T-helper 1 cell (primary cell): ENCODE measurements around the gene KLHL34.

Source experiments
- DNase-seq, 5 donors: peaks; one replicate each; pipeline ENCODE4 v3.0.0-alpha.2; 2012 to 2020

The KLHL34 gene

DNA sequence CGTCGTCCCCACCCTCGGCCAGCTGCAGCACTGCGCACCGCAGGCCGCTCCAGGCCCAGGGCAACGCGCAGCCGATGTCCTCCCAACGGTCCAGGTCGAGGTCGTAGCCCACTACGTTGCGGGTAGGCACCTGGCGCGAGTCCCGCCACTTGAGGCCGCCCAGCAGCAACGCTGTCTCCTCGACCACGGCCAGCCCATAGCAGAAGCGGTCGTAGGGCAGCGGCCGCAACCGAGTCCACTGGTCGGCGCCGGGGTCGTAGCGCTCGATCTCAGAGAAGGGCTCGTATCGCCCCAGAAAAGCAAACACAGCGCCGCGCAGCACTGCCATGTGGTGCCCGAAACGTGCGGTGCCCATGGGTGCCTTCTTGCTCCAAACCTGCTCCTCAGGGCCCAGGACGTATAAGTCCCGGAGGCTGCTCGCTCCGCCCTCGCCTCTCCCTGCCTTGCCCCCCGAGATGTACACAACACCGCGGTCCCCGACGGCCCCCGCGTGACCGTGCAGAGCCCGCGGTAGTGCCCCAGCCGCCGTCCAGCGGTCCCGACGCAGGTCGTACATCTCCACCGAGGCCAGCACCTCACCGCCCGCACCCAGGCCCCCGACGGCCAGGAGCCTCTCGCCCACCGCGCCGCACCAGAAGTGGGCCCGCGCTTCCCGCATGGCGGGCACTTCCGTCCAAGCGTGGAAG, 2.1 kb downstream of the KLHL34 start:
- DNase-seq, result no peak

- DNase-seq, result no peak
Measured at GRCh38 chrX:21645886-21646285, 12.2 kb downstream of the KLHL34 start.

- no peak for DNase-seq
Measured at GRCh38 chrX:21645431-21645830, 12.7 kb downstream of the KLHL34 start.

DNA sequence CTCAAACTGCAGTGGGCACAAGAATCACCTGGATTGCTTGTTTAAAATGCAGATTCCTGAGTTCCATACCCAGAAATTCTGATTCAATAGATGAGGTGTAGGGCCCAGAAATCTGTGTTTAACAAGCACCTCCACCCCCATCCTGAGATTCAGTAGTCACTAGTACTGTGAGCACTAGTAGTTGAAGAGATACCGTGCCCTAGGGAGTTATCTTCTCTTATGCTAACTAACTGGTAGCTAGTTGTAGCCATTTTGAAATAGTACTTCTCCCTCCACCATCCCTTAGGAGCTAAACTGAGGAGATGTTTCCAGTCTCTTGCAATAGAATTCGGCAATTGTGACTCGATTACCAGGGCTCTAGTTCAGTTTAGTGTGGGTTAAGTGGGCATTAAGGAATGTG, 18.4 kb downstream of the KLHL34 start:
- DNase-seq, result no peak

GRCh38 chrX:21638311-21638710, 19.8 kb downstream of the KLHL34 start:
- no peak for DNase-seq

DNA sequence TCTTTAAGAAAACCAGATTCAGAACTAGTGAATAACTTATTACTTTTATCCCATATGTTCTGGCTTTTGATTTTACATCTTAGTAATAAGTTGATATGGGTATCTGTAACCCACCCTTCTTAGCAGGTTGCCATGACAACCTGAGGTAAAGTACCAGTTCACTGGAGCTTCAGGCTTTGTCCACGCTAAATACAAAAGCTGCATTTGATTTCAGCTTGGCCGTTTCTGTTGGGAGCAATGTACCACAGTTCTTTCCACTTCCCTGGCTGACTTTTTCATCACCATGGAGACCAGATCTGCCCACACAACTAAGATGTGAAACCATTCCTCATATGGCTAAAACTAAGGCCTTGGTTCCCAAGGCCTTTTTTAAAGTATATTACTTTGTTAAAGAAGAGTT, 26.1 kb downstream of the KLHL34 start:
- no peak for DNase-seq

DNA sequence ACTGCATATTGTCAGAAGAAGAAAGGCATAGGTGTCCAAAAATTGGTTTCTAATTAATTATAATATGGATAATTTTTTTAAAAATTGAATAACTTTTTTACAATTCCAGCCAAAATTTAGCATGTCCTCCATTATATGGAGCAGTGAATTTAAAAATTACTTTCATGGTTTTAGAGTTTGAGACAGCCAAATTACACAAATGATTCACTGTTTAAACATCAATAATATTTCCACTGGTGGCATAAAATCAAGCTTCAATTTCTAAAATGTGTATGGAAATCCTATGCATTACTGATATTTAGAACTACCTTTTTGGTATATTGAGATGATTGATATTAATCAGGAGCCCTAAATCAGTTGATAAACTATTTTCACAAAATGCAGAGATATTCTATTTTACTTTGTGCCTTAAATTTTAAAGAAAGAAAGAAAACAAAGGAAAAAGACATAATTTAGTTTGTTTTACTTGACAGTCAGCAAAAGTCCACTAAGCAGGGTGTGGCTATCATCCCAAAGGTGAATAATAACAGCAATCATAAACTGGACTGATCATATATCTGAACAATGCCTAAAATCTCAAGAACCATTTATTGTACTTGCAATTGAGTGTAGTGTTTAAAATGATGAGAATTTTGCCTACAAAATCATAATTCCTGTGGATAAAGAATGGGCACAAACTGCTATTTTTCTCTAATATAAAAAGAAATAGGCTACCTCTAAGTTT, 34.2 kb downstream of the KLHL34 start:
- DNase-seq, result no peak

DNA sequence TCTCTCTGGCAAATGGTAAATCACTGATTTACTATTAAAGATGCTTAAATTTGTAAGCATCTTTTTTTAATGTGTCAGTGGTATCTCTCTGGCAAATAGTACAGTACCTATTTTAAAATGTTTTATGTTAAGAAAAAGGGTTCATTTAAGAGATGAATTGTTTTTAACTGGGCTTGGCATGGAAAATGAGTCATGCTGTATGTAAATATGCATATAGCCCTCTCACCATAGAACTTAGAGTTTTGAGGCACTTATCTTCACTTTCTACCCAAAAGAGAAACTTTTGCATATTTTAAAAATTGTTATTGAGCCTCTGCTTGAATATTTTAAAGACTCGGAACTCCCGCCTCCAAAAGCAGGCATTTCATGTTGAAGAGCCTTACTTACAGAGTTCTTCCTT, 37.9 kb downstream of the KLHL34 start:
- DNase-seq, result no peak

- DNase-seq, result no peak
Measured at GRCh38 chrX:21616386-21616785, 41.7 kb downstream of the KLHL34 start.

DNA sequence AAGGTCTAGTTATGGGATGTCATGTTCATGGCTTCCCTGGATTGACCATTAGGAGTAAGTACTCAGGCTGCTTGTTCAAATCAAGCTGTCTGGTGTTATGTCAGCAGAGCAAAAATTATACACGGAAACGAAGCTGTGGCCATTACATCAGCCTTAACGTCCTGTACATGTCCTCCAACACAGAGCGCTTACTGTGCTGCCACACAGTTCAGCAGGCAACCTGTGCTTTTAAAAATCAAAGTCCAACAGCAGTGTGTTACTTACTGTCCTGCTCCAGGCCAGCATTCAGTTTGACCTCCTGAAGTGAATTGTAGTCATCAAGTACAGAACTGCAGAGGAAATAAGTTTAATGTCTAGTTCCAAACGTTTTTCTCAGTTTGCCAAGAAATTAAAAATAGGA, 46.0 kb downstream of the KLHL34 start:
- DNase-seq, result no peak

GRCh38 chrX:21610168-21610567, 48.0 kb downstream of the KLHL34 start:
- no peak for DNase-seq

DNA sequence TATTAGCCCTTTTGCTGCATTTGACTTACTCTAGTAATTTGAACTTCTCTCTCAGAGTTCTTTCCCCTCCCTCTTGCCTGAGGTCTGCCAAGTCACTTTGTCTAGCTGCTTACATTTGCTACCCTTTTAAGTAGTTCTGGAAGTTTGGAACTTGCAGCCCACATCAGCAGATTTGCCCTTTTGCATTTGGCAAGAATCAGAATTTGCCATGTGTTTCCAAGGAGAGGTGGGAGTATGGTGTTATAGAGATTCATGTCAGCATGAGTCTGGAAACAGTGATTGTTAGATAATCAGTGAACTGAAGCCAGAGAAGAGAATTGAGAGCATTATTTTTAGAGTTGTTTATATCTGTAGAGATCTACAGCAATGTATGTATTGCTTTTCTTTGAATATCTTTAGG, 52.1 kb downstream of the KLHL34 start:
- DNase-seq, result no peak
